Activated naive CD4-positive, alpha-beta T cell treated with anti-CD3 and anti-CD28 coated beads for 36 hours (primary cell): ENCODE results near the gene TRIM16. TPM values are rescaled to one million over a fixed set of nuclear protein-coding genes. Genes with fewer than 3 reads are reported as not detected.
"Not testable (repeated sequence)": the region's sequence is repeated elsewhere in the genome, so short reads cannot be mapped to it uniquely, and the experiment has no call there.

Experiments used
- CTCF ChIA-PET: fragments of 350-600 bp; sonication (Branson Sonifier 250); formaldehyde crosslinking; loops from one replicate; lab custom pipeline; 2021; ENCODE audit warnings: antibody characterized with exemption; lab: Charles Lee
- DNase-seq: peaks from one replicate; pipeline ENCODE4 v3.0.0-alpha.2; 2020
- H3K27ac Mint-ChIP-seq: one replicate; pipeline ENCODE4 v1.8.0; 2021; ENCODE audit warnings: mild to moderate bottlenecking, mixed read lengths
- H3K27me3 Mint-ChIP-seq: one replicate; pipeline ENCODE4 v1.8.0; 2021; ENCODE audit warnings: low read depth, mixed read lengths
- H3K36me3 Mint-ChIP-seq: one replicate; pipeline ENCODE4 v1.8.0; 2021; ENCODE audit warnings: low read depth, mixed read lengths
- H3K4me1 Mint-ChIP-seq: one replicate; pipeline ENCODE4 v1.8.0; 2021; ENCODE audit warnings: low read depth, mixed read lengths
- H3K4me3 Mint-ChIP-seq: one replicate; pipeline ENCODE4 v1.8.0; 2021; ENCODE audit warnings: mild to moderate bottlenecking, moderate library complexity, mixed read lengths
- H3K9me3 Mint-ChIP-seq: one replicate; pipeline ENCODE4 v1.8.0; 2021; ENCODE audit warnings: mixed read lengths
- intact Hi-C: fragments of 100-400 bp; cut with micrococcal nuclease; formaldehyde crosslinking; loops from one replicate; pipeline ENCODE4 v1.15.1; 2023
- total RNA-seq, 2 experiments: library from RNA; stranded (reverse); gene quantifications; one replicate each; pipeline ENCODE4 v1.2.3, GENCODE V29; 2021

TRIM16 gene
- total RNA-seq, 2 experiments from 2014 or later: 10.0 to 10.4 TPM

- H3K27me3 Mint-ChIP-seq, H3K9me3 Mint-ChIP-seq, H3K4me1 Mint-ChIP-seq, H3K36me3 Mint-ChIP-seq, DNase-seq, intact Hi-C loops, H3K27ac Mint-ChIP-seq, H3K4me3 Mint-ChIP-seq: not testable (repeated sequence)
- CTCF ChIA-PET: interaction anchor here (0.6 kb wide), 1 partner anchor 122 kb away, joined by 3 read pairs; no protein-coding TSS in a partner anchor
Observed at GRCh38 chr17:15623661-15624209, 60.4 kb downstream of the TRIM16 start.

- H3K9me3 Mint-ChIP-seq, H3K36me3 Mint-ChIP-seq, H3K4me1 Mint-ChIP-seq, intact Hi-C loops, H3K4me3 Mint-ChIP-seq, DNase-seq, H3K27ac Mint-ChIP-seq, H3K27me3 Mint-ChIP-seq, CTCF ChIA-PET: not testable (repeated sequence)
Observed at GRCh38 chr17:15623255-15623654, 60.9 kb downstream of the TRIM16 start.

- H3K27ac Mint-ChIP-seq, DNase-seq, H3K9me3 Mint-ChIP-seq, H3K27me3 Mint-ChIP-seq, H3K4me1 Mint-ChIP-seq, H3K4me3 Mint-ChIP-seq, CTCF ChIA-PET, H3K36me3 Mint-ChIP-seq, intact Hi-C loops: not testable (repeated sequence)
Observed at GRCh38 chr17:15622124-15622523, 62.0 kb downstream of the TRIM16 start.

GRCh38 chr17:15619331-15620058, 64.6 kb downstream of the TRIM16 start, which contains the start of gene FBXW10B:
Gene FBXW10B, minus strand, starts transcription at chr17:15619704. Its CDS starts 192 bp downstream, at chr17:15619512.
- H3K27me3 Mint-ChIP-seq, CTCF ChIA-PET, H3K36me3 Mint-ChIP-seq, H3K9me3 Mint-ChIP-seq, H3K27ac Mint-ChIP-seq, H3K4me1 Mint-ChIP-seq, DNase-seq, H3K4me3 Mint-ChIP-seq, intact Hi-C loops: not testable (repeated sequence)

- H3K27ac Mint-ChIP-seq, DNase-seq: not testable (repeated sequence)
Observed at GRCh38 chr17:15616828-15617227, 67.3 kb downstream of the TRIM16 start.

GRCh38 chr17:15615850-15616249, 68.3 kb downstream of the TRIM16 start:
- H3K9me3 Mint-ChIP-seq, H3K27ac Mint-ChIP-seq, H3K4me3 Mint-ChIP-seq, intact Hi-C loops, CTCF ChIA-PET, DNase-seq, H3K27me3 Mint-ChIP-seq, H3K4me1 Mint-ChIP-seq, H3K36me3 Mint-ChIP-seq: not testable (repeated sequence)

More at GRCh38 chr17:15616828-15617227, 67.3 kb downstream of the TRIM16 start:
- H3K9me3 Mint-ChIP-seq, H3K36me3 Mint-ChIP-seq, H3K4me1 Mint-ChIP-seq, intact Hi-C loops, CTCF ChIA-PET, H3K4me3 Mint-ChIP-seq, H3K27me3 Mint-ChIP-seq: not testable (repeated sequence)

- H3K27ac Mint-ChIP-seq, DNase-seq, H3K36me3 Mint-ChIP-seq, intact Hi-C loops, H3K27me3 Mint-ChIP-seq, H3K9me3 Mint-ChIP-seq, H3K4me3 Mint-ChIP-seq, CTCF ChIA-PET, H3K4me1 Mint-ChIP-seq: not testable (repeated sequence)
Observed at GRCh38 chr17:15613111-15613510, 71.0 kb downstream of the TRIM16 start.

GRCh38 chr17:15592960-15593359, 91.2 kb downstream of the TRIM16 start:
- H3K9me3 Mint-ChIP-seq, H3K4me3 Mint-ChIP-seq, H3K36me3 Mint-ChIP-seq, DNase-seq, H3K27ac Mint-ChIP-seq, intact Hi-C loops, CTCF ChIA-PET: not testable (repeated sequence)
- Mint-ChIP-seq H3K4me1 (peaks cover 24% of the 10 kb centered on the region), H3K27me3 (peaks cover 12% of the 10 kb centered on the region)

- Mint-ChIP-seq H3K27me3 (peaks cover 14% of the 10 kb centered on the region), H3K4me1 (peaks cover 24% of the 10 kb centered on the region)
- H3K36me3 Mint-ChIP-seq, intact Hi-C loops, H3K27ac Mint-ChIP-seq, H3K4me3 Mint-ChIP-seq, H3K9me3 Mint-ChIP-seq, CTCF ChIA-PET, DNase-seq: not testable (repeated sequence)
Observed at GRCh38 chr17:15591986-15592385, 92.1 kb downstream of the TRIM16 start.

GRCh38 chr17:15590844-15591243, 93.3 kb downstream of the TRIM16 start:
- H3K36me3 Mint-ChIP-seq, H3K27ac Mint-ChIP-seq, H3K4me3 Mint-ChIP-seq, CTCF ChIA-PET, DNase-seq, H3K9me3 Mint-ChIP-seq, intact Hi-C loops: not testable (repeated sequence)
- H3K27me3 Mint-ChIP-seq: peaks cover 18% of the 10 kb centered on the region
- H3K4me1 Mint-ChIP-seq: peaks cover 24% of the 10 kb centered on the region

- Mint-ChIP-seq H3K4me3 (peak overlapping the region; percentile 6), H3K27me3 (peaks cover 18% of the 10 kb centered on the region), H3K4me1 (peaks cover 24% of the 10 kb centered on the region)
- H3K9me3 Mint-ChIP-seq, intact Hi-C loops, H3K27ac Mint-ChIP-seq, H3K36me3 Mint-ChIP-seq: not testable (repeated sequence)
- CTCF ChIA-PET: interaction anchor here (0.7 kb wide), 1 partner anchor 87 kb away, joined by 3 read pairs; no protein-coding TSS in a partner anchor
- peak; percentile 58 for DNase-seq
Observed at GRCh38 chr17:15589544-15590536, 94.3 kb downstream of the TRIM16 start.

- CTCF ChIA-PET: not testable (repeated sequence)
Observed at GRCh38 chr17:15588017-15588416, 96.1 kb downstream of the TRIM16 start.

More at GRCh38 chr17:15588017-15588416, 96.1 kb downstream of the TRIM16 start:
- Mint-ChIP-seq H3K27me3 (peaks cover 16% of the 10 kb centered on the region), H3K4me1 (peaks cover 24% of the 10 kb centered on the region)
- H3K27ac Mint-ChIP-seq, H3K36me3 Mint-ChIP-seq, DNase-seq, H3K4me3 Mint-ChIP-seq, H3K9me3 Mint-ChIP-seq, intact Hi-C loops: not testable (repeated sequence)
